Stimulated activated CD8-positive, alpha-beta memory T cell treated with anti-CD3 and anti-CD28 coated beads, Interleukin-12 subunit alpha, Interleukin-12 subunit beta, amount 100 ng/mL, for 24 hours (primary cell): Measurements from ENCODE around the gene UBAC2.

Experiments
- DNase-seq: peaks from one replicate; pipeline ENCODE4 v3.0.0-alpha.2; 2020; ENCODE audit errors: extremely low read depth

UBAC2 gene

GRCh38 chr13:99357131-99357596, 156.5 kb downstream of the UBAC2 start:
- no peak for DNase-seq

GRCh38 chr13:99357941-99358340, 157.3 kb downstream of the UBAC2 start:
- no peak for DNase-seq

- no peak for DNase-seq
Measured at GRCh38 chr13:99359528-99359927, 158.9 kb downstream of the UBAC2 start.

GRCh38 chr13:99360696-99361095, 160.0 kb downstream of the UBAC2 start:
- no peak for DNase-seq

- no peak for DNase-seq
Measured at GRCh38 chr13:99361197-99361596, 160.5 kb downstream of the UBAC2 start.

GRCh38 chr13:99362362-99362761, 161.7 kb downstream of the UBAC2 start:
- no peak for DNase-seq

GRCh38 chr13:99363391-99363790, 162.7 kb downstream of the UBAC2 start:
- DNase-seq, result no peak

- DNase-seq, result no peak
Measured at GRCh38 chr13:99363949-99364348, 163.3 kb downstream of the UBAC2 start.

GRCh38 chr13:99366075-99366987, 165.7 kb downstream of the UBAC2 start:
- DNase-seq, result no peak

GRCh38 chr13:99367106-99367616, 166.5 kb downstream of the UBAC2 start:
- DNase-seq, result no peak

GRCh38 chr13:99367663-99368448, 167.2 kb downstream of the UBAC2 start:
- no peak for DNase-seq

- DNase-seq, result no peak
Measured at GRCh38 chr13:99370481-99371275, 170.0 kb downstream of the UBAC2 start.

GRCh38 chr13:99371956-99372355, 171.3 kb downstream of the UBAC2 start:
- no peak for DNase-seq

GRCh38 chr13:99373436-99373835, 172.8 kb downstream of the UBAC2 start:
- no peak for DNase-seq

GRCh38 chr13:99374169-99374991, 173.7 kb downstream of the UBAC2 start:
- DNase-seq, result no peak

GRCh38 chr13:99374994-99375737, 174.5 kb downstream of the UBAC2 start:
- DNase-seq, result no peak

GRCh38 chr13:99375738-99376080, 175.1 kb downstream of the UBAC2 start:
- no peak for DNase-seq

GRCh38 chr13:99376132-99376531, 175.5 kb downstream of the UBAC2 start:
- DNase-seq, result no peak

- DNase-seq, result no peak
Measured at GRCh38 chr13:99376924-99377323, 176.3 kb downstream of the UBAC2 start.

GRCh38 chr13:99377641-99378040, 177.0 kb downstream of the UBAC2 start:
- no peak for DNase-seq
